Activated naive CD4-positive, alpha-beta T cell treated with Interleukin-2 at 50 U/mL for 16 hours (primary cell): ENCODE data around the gene ST8SIA6.
"Not testable (repeated sequence)": the region's sequence is repeated elsewhere in the genome, so short reads cannot be mapped to it uniquely, and the experiment has no call there.

Source experiments
- DNase-seq: peaks from one replicate; pipeline ENCODE4 v3.0.0-alpha.2; 2020

The ST8SIA6 gene, protein sequence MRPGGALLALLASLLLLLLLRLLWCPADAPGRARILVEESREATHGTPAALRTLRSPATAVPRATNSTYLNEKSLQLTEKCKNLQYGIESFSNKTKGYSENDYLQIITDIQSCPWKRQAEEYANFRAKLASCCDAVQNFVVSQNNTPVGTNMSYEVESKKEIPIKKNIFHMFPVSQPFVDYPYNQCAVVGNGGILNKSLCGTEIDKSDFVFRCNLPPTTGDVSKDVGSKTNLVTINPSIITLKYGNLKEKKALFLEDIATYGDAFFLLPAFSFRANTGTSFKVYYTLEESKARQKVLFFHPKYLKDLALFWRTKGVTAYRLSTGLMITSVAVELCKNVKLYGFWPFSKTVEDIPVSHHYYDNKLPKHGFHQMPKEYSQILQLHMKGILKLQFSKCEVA

GRCh38 chr10:17454161-17455014, at the start of gene ST8SIA6:
Gene ST8SIA6 (minus strand): TSS chr10:17454595. CDS start chr10:17454255, 340 bp downstream.
- peak; percentile 49 for DNase-seq

DNA sequence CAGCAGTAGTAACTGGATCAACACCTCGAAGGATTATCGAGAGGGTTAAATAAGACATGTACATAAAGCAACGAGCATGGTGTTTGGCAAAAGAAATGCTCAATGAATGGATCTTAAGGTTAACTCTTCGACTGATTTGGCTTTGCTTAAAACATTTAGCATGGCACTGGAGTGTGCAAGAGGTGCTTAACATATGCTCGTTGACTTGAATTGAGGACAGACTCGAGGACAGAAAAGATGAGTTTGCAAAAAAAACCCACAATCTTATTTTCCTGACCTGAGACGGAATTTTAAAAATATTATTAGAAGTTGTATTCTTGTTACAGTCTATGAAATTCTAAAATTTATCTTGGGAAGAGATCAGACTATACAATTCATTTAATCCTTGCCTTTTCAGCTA, 49.4 kb upstream of the ST8SIA6 start:
- DNase-seq, result no peak

DNA sequence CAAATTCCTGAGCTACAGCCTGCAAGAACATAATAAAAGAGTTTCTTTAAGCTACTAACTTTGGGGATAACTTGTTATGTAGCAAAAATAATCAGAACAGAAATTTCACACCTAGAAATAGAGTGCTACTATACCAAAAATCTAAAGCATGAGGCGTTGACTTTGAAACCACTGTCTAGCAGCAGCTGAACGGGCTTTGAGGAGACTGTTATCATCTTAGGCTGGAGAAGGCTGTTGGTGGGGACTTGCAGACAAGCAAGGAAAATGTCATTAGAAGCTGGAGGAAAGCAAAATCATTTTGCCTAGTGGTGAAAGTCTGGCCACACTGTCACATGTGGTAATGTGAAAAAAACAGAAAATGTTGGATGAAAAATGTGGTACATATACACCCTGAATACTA, 48.4 kb upstream of the ST8SIA6 start:
- no peak for DNase-seq

DNA sequence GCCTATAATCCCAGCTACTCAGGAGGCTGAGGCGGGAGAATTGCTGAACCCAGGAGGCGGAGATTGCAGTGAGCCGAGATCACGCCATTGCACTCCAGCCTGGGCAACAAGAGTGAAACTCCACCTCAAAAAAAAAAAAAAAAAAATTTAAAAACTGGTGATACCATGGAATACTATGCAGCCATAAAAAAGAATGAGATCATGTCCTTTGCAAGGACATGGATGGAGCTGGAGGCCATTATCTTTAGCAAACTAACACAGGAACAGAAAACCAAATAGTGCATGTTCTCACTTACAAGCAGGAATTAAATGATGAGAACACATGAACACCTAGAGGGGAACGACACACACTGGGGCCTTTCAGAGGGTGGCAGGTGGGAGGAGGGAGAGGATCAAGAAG, 44.6 kb upstream of the ST8SIA6 start:
- DNase-seq, result not testable (repeated sequence)

- DNase-seq, result no peak
These were observed 43.1 kb upstream of the ST8SIA6 start for GRCh38 chr10:17497446-17498030.

GRCh38 chr10:17494626-17495260, 40.3 kb upstream of the ST8SIA6 start:
- DNase-seq, result no peak

GRCh38 chr10:17488848-17489247, 34.5 kb upstream of the ST8SIA6 start:
- no peak for DNase-seq

GRCh38 chr10:17483079-17483478, 28.7 kb upstream of the ST8SIA6 start:
- no peak for DNase-seq

- DNase-seq, result no peak
These were observed 25.4 kb upstream of the ST8SIA6 start for GRCh38 chr10:17479822-17480221.

DNA sequence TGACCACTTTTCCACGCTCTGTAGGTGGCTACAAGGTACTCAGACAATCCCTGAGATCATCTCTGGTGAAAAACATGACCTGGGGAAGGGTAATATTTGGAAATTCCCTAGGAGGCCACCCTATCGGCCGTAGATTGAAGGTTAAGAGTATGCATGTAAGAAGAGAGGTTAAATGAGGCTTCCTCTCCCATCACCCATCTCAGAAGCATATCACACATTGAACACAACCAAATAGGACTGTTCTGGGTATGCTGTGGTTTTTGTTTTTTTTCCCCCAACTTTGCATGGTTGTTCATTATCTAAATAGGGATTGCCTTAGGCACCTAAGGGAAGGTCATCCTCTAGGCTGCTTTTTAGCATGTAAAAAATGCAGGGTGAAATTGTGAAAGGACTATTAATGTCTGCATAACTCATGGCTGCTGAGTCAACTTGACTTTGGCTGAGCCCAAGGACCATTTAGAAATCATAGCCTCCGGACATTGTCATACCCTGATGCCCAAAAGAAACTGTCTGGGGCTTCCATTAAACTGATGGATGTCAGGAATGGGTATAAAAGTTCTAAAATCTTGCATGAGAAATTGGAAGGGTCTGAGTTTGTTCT, 24.7 kb upstream of the ST8SIA6 start:
- no peak for DNase-seq

GRCh38 chr10:17476073-17476472, 21.7 kb upstream of the ST8SIA6 start:
- no peak for DNase-seq

- no peak for DNase-seq
These were observed 21.3 kb upstream of the ST8SIA6 start for GRCh38 chr10:17475661-17476060.

DNA sequence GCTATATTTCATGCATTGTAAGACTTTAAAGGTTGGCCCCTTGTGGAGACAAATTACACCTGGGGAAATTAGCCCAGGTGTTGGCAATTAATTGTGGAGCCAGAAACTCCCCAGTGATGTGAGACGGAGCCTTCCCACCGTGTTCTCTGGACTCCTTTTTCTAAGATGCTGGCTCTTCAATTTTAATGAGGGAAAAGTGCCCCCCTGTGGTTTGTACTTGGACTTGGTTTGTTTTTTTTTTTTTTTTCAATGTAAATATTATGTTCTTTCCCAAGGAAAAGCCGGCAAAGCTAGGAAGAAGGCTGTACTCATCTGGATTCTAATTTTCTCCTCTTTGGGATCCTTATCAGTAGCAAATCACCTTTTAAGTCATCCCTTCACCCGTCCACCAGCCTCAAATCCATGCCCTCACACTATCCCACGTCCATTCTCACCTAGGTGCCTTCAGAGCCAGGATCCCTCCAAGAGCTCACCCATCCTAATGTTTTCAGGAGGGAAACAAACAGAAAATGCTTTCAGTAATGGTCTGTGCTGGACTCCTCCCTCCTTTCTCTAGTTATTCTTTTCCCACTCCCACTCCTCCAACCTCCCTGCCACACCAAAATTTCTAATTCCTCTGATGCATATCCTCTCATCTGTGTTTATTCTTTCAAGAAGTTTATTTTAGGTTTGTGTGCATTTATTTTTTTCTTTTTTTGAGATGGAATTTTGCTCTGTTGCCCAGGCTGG, 20.4 kb upstream of the ST8SIA6 start:
- no peak for DNase-seq

DNA sequence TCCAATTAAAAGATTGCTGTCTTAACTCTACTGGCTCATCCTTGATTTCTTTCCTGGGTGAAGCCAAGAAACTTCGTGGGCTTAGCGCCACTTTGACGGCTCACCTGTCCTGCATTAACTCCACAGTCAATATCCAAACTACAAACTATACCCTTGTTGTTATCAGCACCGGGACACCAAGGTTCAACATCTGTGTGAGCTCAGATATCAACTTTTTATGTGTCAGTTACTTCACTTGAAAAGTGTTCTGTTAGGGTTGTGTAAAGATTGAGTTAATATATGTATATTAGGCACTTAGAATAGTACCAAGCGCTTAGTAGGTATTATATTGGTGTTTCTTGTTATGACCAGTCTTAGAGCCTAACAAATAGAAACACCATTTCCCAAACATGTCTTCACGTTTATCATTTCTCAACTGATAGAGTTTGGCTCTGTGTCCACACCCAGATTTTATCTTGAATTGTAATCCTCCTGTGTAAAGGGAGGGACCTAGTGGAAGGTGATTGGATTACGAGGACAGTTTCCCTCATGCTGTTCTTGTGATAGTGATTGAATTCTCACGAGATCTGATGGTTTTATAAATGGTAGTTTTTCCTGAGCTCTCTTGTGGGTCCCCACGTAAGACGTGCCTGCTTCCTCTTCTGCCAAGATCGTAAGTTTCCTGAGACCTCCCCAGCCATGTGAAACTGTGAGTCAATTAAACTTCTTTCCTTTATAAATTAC, 19.0 kb upstream of the ST8SIA6 start:
- no peak for DNase-seq

DNA sequence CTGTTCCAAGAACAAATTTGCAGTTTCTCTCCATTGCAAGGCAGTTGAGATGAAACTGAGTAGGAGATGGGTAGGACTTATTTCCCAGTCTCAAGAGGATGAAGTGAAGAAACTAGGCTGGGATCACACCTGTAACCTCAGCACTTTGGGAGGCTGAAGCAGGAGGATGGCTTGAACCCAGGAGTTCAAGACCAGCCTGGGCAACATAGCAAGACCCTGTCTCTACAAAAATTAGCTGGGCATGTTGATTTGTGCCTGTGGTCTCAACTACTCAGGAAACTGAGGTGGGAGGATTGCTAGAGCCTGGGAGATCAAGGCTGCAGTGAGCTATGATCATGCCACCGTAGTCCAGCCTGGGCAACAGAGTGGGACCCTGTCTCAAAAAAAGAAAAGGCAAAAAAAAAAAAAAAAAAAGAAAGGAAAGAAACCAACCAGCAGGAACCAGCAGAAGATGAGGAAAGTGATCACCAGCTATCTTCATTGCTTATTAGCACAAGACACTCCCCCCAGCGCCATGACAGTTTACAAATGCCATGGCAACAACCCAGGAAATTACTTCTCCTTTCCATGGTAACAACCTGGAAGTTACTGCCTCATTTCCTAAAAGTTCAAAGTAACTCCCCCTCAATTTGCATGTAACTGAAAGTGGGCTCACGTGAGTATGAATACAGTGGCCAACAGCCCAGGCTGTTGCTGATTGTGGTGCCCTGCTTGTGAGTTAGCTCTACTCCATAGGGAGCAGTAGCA, 18.3 kb upstream of the ST8SIA6 start:
- no peak for DNase-seq

- DNase-seq, result no peak
These were observed 15.9 kb upstream of the ST8SIA6 start for GRCh38 chr10:17470246-17470645.

DNA sequence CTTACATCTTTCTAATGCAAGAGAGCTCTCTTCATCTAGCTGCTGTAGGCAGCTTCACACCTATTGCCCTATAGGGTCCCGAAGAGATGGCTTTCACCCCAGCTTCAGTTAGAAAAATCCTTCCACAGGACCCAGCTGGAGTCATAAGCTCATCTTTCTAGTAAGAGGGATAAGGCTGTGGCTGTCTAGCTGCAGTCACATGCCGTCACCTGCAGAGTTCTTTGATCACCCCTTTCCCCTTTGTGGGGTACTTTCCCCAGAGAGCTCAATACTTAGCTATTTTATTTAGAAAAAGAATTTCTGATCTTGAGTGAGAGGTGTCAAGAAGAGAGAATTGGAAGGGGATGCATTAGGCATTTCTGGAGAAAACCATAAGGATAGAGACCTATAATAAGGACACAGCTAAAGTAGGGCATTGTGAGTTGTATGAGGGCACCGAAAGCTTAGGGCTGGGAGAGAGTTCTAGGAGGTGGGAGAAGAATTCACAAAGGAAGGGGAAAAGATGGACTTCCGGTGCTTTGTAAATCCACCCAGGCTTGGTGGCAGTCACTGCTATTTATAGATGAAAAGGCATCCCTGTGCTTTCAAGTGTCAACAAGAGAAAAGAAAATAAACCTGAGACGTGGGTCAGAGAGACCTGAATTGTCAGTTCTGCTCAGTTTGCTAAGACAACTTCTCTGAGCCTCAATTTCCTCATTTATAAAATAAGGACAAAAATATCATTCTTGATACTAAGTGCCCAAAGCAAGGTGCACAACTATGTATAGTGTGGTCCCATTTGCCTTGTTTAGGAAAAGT, 11.1 kb upstream of the ST8SIA6 start:
- no peak for DNase-seq

- no peak for DNase-seq
These were observed 10.2 kb upstream of the ST8SIA6 start for GRCh38 chr10:17464545-17464944.

- DNase-seq, result no peak
These were observed 6.4 kb upstream of the ST8SIA6 start for GRCh38 chr10:17460756-17461155.

DNA sequence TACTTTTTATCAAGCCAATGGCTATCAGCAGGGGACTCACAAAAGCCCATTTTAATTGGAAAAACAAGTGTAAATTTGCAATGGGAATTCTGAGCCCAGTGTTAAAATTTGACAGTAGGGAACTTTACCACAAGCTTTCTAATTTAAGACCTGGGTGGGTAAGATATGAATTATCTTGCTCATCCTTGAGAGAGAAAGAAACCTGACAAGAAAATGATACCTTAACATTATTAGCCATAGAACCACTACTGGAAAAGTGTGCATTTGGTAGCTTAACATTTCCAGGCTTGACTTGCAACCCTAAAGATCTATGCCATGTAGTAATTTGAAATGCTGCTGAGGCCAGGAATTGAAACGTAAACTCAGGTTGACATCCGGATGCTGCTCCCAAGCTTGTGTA, 2.7 kb upstream of the ST8SIA6 start:
- no peak for DNase-seq
